ENCODE data around the gene ZHX3.

GRCh38 chr20:41264819-41265218, 52.7 kb downstream of the ZHX3 start:
- TF ChIP-seq RAD21 (IDR thresholded peaks at IDR 0.05; ENCODE audit: low read length) (no peak), RFX5 (IDR thresholded peaks at IDR 0.05; ENCODE audit: low read depth, low read length) (no peak), CTCF (conservative IDR thresholded peaks at IDR 0.05; ENCODE audit: low read depth, low read length) (no peak), ELK1 (IDR thresholded peaks at IDR 0.05; ENCODE audit: borderline replicate concordance, low read depth, low read length) (no peak)
